Tibial nerve (tissue), 4 donors: ENCODE results near the gene OGA. TPM values are rescaled to one million over a fixed set of nuclear protein-coding genes. Genes with fewer than 3 reads are reported as not detected.

Experiments
- DNase-seq, 2 donors: peaks; one replicate each; pipeline ENCODE4 v3.0.0-alpha.2; 2019; ENCODE audit warnings: low spot score in 2 of 2
- H3K27ac ChIP-seq, 4 donors: fragments of 200-600 bp; sonication (generic) in 3 of 4; one replicate each; pipeline ENCODE4 v1.5.1; 2017 to 2019; ENCODE audit warnings: mild to moderate bottlenecking in 1 of 4
- H3K27me3 ChIP-seq, 2 donors: fragments of 200-600 bp; sonication (generic) in 1 of 2; one replicate each; pipeline versions ENCODE4 v1.5.1 to v1.6.0; 2017 to 2019
- H3K36me3 ChIP-seq, 3 donors: fragments of 200-600 bp; sonication (generic); one replicate each; pipeline ENCODE4 v1.5.1; 2018 to 2019
- H3K4me1 ChIP-seq, 4 donors: fragments of 200-600 bp; sonication (generic) in 3 of 4; one replicate each; pipeline ENCODE4 v1.5.1; 2017 to 2019
- H3K4me3 ChIP-seq, 4 donors: fragments of 200-600 bp; sonication (generic) in 3 of 4; one replicate each; pipeline ENCODE4 v1.5.1; 2017 to 2019; ENCODE audit warnings: mild to moderate bottlenecking in 1 of 4, moderate library complexity in 1 of 4
- H3K9me3 ChIP-seq, 4 donors: fragments of 200-600 bp; sonication (generic) in 3 of 4; one replicate each; pipeline ENCODE4 v1.5.1; 2017 to 2019
- CTCF ChIP-seq, 5 experiments: fragments of 200-600 bp in 3 of 5; fragments of 450-650 bp in 2 of 5; sonication (generic) in 3 of 5; IDR thresholded peaks; one replicate each; pipeline ENCODE4 v1.5.1; 2016 to 2019; ENCODE audit warnings: antibody characterized with exemption in 5 of 5, mild to moderate bottlenecking in 3 of 5, moderate library complexity in 2 of 5
- EP300 ChIP-seq, 2 donors: sonication (generic); formaldehyde crosslinking; IDR thresholded peaks; one replicate each; pipeline ENCODE4 v1.6.1; 2017; ENCODE audit warnings: antibody characterized with exemption in 2 of 2, mild to moderate bottlenecking in 1 of 2
- POLR2A ChIP-seq, 2 donors: fragments of 450-650 bp; IDR thresholded peaks; one replicate each; pipeline ENCODE4 v1.6.1; 2017; ENCODE audit warnings: antibody characterized with exemption in 2 of 2, mild to moderate bottlenecking in 2 of 2, moderate library complexity in 2 of 2
- WGBS, 2 donors: methylation state at CpG; one replicate each; pipeline ENCODE4 v1.1.5; 2018; 5-methylcytosine and 5-hydroxymethylcytosine counted together
- total RNA-seq, 4 donors: library from RNA; depleted of rRNA; stranded (reverse); fragments of >200 nt; gene quantifications; one replicate each; pipeline ENCODE4 v1.1.0, GENCODE V29; 2016

OGA gene
- total RNA-seq, 4 donors from 2014 or later: 206 to 249 (median 224) TPM

GRCh38 chr10:101775273-101776160, 42.7 kb downstream of the OGA start, which contains the start of gene FGF8:
TSS of gene FGF8 (minus strand) at chr10:101776114. CDS start at chr10:101775900, 214 bp downstream.
- WGBS, 2 donors: 2 to 4% methylated on average over 24 to 45 of the region's 98 CpGs
- no peaks in the 10 kb centered on the region for H3K36me3 ChIP-seq
- no peak within 1 kb of the TSS for H3K27ac ChIP-seq
- no peak for DNase-seq
- H3K4me1 ChIP-seq: peaks cover 0 to 52% (median 23%) of the 10 kb centered on the region in 4 donors
- no peak for TF ChIP-seq CTCF (IDR thresholded peaks at IDR 0.05)
- no peak for TF ChIP-seq EP300 (IDR thresholded peaks at IDR 0.05)
- no peak for TF ChIP-seq POLR2A (IDR thresholded peaks at IDR 0.05)
- peaks cover 0 to 91% of the 10 kb centered on the region in 2 donors for H3K27me3 ChIP-seq
- H3K9me3 ChIP-seq: no peaks in the 10 kb centered on the region
- peak within 1 kb of the TSS in 1 of 4 donors; percentile 26 for H3K4me3 ChIP-seq

GRCh38 chr10:101774589-101775272, 43.5 kb downstream of the OGA start:
- no peak for DNase-seq
- H3K27me3 ChIP-seq: peaks cover 0 to 86% of the 10 kb centered on the region in 2 donors
- H3K9me3 ChIP-seq: no peaks in the 10 kb centered on the region
- H3K27ac ChIP-seq: no peak overlapping the region
- H3K36me3 ChIP-seq: peaks cover 0 to 7% (median 0%) of the 10 kb centered on the region in 3 donors
- H3K4me1 ChIP-seq: peaks cover 0 to 44% (median 18%) of the 10 kb centered on the region in 4 donors
- no peak for TF ChIP-seq EP300 (IDR thresholded peaks at IDR 0.05)
- TF ChIP-seq CTCF (IDR thresholded peaks at IDR 0.05): no peak
- no peak for TF ChIP-seq POLR2A (IDR thresholded peaks at IDR 0.05)
- H3K4me3 ChIP-seq: no peak overlapping the region
- 15% methylated on average over 21 to 27 of the region's 32 CpGs for WGBS, 2 donors

- no peak for DNase-seq
- Histone ChIP-seq H3K36me3 (peaks cover 0 to 11% (median 0%) of the 10 kb centered on the region in 3 donors), H3K9me3 (no peaks in the 10 kb centered on the region), H3K4me1 (peaks cover 0 to 37% (median 11%) of the 10 kb centered on the region in 4 donors), H3K4me3 (no peak overlapping the region), H3K27me3 (peaks cover 0 to 79% of the 10 kb centered on the region in 2 donors), H3K27ac (no peak overlapping the region)
- 29% methylated on average over 13 of the region's 13 CpGs for WGBS, 2 donors
- no peak for TF ChIP-seq POLR2A (IDR thresholded peaks at IDR 0.05)
Measured at GRCh38 chr10:101773923-101774588, 44.2 kb downstream of the OGA start.

GRCh38 chr10:101772895-101773761, 45.1 kb downstream of the OGA start:
- Histone ChIP-seq H3K4me1 (peaks cover 0 to 31% (median 8%) of the 10 kb centered on the region in 4 donors), H3K27ac (no peak overlapping the region), H3K9me3 (no peaks in the 10 kb centered on the region), H3K36me3 (peaks cover 0 to 11% (median 0%) of the 10 kb centered on the region in 3 donors), H3K27me3 (peaks cover 0 to 73% of the 10 kb centered on the region in 2 donors), H3K4me3 (no peak overlapping the region)
- no peak for DNase-seq
- 27 to 29% methylated on average over 19 of the region's 21 CpGs for WGBS, 2 donors
- TF ChIP-seq EP300 (IDR thresholded peaks at IDR 0.05): no peak
- TF ChIP-seq POLR2A (IDR thresholded peaks at IDR 0.05): no peak

GRCh38 chr10:101772017-101772894, 46.0 kb downstream of the OGA start:
- WGBS, 2 donors: 73 to 78% methylated on average over 6 of the region's 6 CpGs
- TF ChIP-seq EP300 (IDR thresholded peaks at IDR 0.05): no peak
- no peak for TF ChIP-seq CTCF (IDR thresholded peaks at IDR 0.05)
- no peak for TF ChIP-seq POLR2A (IDR thresholded peaks at IDR 0.05)
- H3K36me3 ChIP-seq: peaks cover 0 to 11% (median 0%) of the 10 kb centered on the region in 3 donors
- H3K4me1 ChIP-seq: peaks cover 0 to 31% (median 8%) of the 10 kb centered on the region in 4 donors
- peaks cover 0 to 65% of the 10 kb centered on the region in 2 donors for H3K27me3 ChIP-seq
- H3K4me3 ChIP-seq: no peak overlapping the region
- no peak overlapping the region for H3K27ac ChIP-seq
- no peak for DNase-seq
- H3K9me3 ChIP-seq: no peaks in the 10 kb centered on the region
